ENCODE measurements around the gene TBC1D20.
"Not testable (repeated sequence)": the region's sequence is repeated elsewhere in the genome, so short reads cannot be mapped to it uniquely, and the experiment has no call there.

TBC1D20 gene

GRCh38 chr20:462199-462991 is at the start of gene TBC1D20:
Gene TBC1D20 (minus strand): TSS chr20:462533. CDS start chr20:462405, 128 bp downstream.
- DNase-seq (ENCODE audit: low spot score): peak; percentile 91

- DNase-seq (ENCODE audit: low spot score): not testable (repeated sequence)
These were observed 48.2 kb upstream of the TBC1D20 start for GRCh38 chr20:510328-511057.

- not testable (repeated sequence) for DNase-seq (ENCODE audit: low spot score)
These were observed 46.0 kb upstream of the TBC1D20 start for GRCh38 chr20:508364-508787.

GRCh38 chr20:507761-508332 is 45.5 kb upstream of the TBC1D20 start:
- DNase-seq (ENCODE audit: low spot score): no peak

GRCh38 chr20:507006-507758 is 44.8 kb upstream of the TBC1D20 start:
- DNase-seq (ENCODE audit: low spot score): no peak

- no peak for DNase-seq (ENCODE audit: low spot score)
These were observed 42.3 kb upstream of the TBC1D20 start for GRCh38 chr20:504632-505075.

- DNase-seq (ENCODE audit: low spot score): no peak
These were observed 40.9 kb upstream of the TBC1D20 start for GRCh38 chr20:503048-503737.

GRCh38 chr20:497979-498378 is 35.6 kb upstream of the TBC1D20 start:
- no peak for DNase-seq (ENCODE audit: low spot score)

- DNase-seq (ENCODE audit: low spot score): no peak
These were observed 33.9 kb upstream of the TBC1D20 start for GRCh38 chr20:496126-496696.

GRCh38 chr20:492159-492558 is 29.8 kb upstream of the TBC1D20 start:
- no peak for DNase-seq (ENCODE audit: low spot score)

GRCh38 chr20:487655-488054 is 25.3 kb upstream of the TBC1D20 start:
- no peak for DNase-seq (ENCODE audit: low spot score)

GRCh38 chr20:483815-484644 is 21.7 kb upstream of the TBC1D20 start:
- no peak for DNase-seq (ENCODE audit: low spot score)

GRCh38 chr20:481167-481566 is 18.8 kb upstream of the TBC1D20 start:
- no peak for DNase-seq (ENCODE audit: low spot score)

- no peak for DNase-seq (ENCODE audit: low spot score)
These were observed 17.7 kb upstream of the TBC1D20 start for GRCh38 chr20:480044-480443.

- no peak for DNase-seq (ENCODE audit: low spot score)
These were observed 17.2 kb upstream of the TBC1D20 start for GRCh38 chr20:479487-479886.

GRCh38 chr20:478949-479429 is 16.7 kb upstream of the TBC1D20 start:
- no peak for DNase-seq (ENCODE audit: low spot score)

- no peak for DNase-seq (ENCODE audit: low spot score)
These were observed 15.9 kb upstream of the TBC1D20 start for GRCh38 chr20:478010-478948.

GRCh38 chr20:476561-477249 is 14.4 kb upstream of the TBC1D20 start:
- not testable (repeated sequence) for DNase-seq (ENCODE audit: low spot score)
